HTR-8/SVneo (cell line): ENCODE results near the gene NBPF3.

Experiments used
- DNase-seq: peaks from one replicate; pipeline ENCODE4 v3.0.0; 2011; ENCODE audit warnings: low spot score, mixed read lengths; ENCODE audit not compliant: insufficient read length
- FAIRE-seq: peaks from 2 replicates; lab custom pipeline; 2011; peaks lifted over from hg19 to GRCh38; lab: Jason Lieb, UNC

NBPF3 gene

GRCh38 chr1:21491488-21492355 lies 51.8 kb downstream of the NBPF3 start:
- no peak for FAIRE-seq
- DNase-seq: no peak

GRCh38 chr1:21492356-21492625 lies 52.4 kb downstream of the NBPF3 start:
- no peak for DNase-seq
- no peak for FAIRE-seq

GRCh38 chr1:21494196-21494595 lies 54.3 kb downstream of the NBPF3 start:
- FAIRE-seq: no peak

GRCh38 chr1:21495225-21495820 lies 55.4 kb downstream of the NBPF3 start:
- DNase-seq (no peak), FAIRE-seq (no peak)

More at GRCh38 chr1:21494196-21494595, 54.3 kb downstream of the NBPF3 start:
- DNase-seq: no peak

- DNase-seq (no peak), FAIRE-seq (no peak)
These were observed 56.1 kb downstream of the NBPF3 start for GRCh38 chr1:21496063-21496462.

GRCh38 chr1:21496886-21497285 lies 56.9 kb downstream of the NBPF3 start:
- DNase-seq (no peak), FAIRE-seq (no peak)

- DNase-seq (no peak), FAIRE-seq (no peak)
These were observed 57.6 kb downstream of the NBPF3 start for GRCh38 chr1:21497466-21498061.

GRCh38 chr1:21499283-21499950 lies 59.5 kb downstream of the NBPF3 start:
- FAIRE-seq (no peak), DNase-seq (no peak)

GRCh38 chr1:21503706-21504377 lies 63.9 kb downstream of the NBPF3 start:
- DNase-seq (no peak), FAIRE-seq (no peak)

- DNase-seq: no peak
- no peak for FAIRE-seq
These were observed 66.9 kb downstream of the NBPF3 start for GRCh38 chr1:21506804-21507203.

- no peak for DNase-seq
- no peak for FAIRE-seq
These were observed 67.8 kb downstream of the NBPF3 start for GRCh38 chr1:21507511-21508270.

- no peak for FAIRE-seq
These were observed 68.8 kb downstream of the NBPF3 start for GRCh38 chr1:21508580-21509350.

GRCh38 chr1:21509351-21510112 lies 69.6 kb downstream of the NBPF3 start, which contains the start of gene ALPL:
Gene ALPL, plus strand, starts transcription at chr1:21509423. Its CDS starts 44,659 bp downstream, at chr1:21554082.
- DNase-seq (no peak), FAIRE-seq (no peak)

More at GRCh38 chr1:21508580-21509350, 68.8 kb downstream of the NBPF3 start:
- peak; percentile 70 for DNase-seq

- DNase-seq (no peak), FAIRE-seq (no peak)
These were observed 70.2 kb downstream of the NBPF3 start for GRCh38 chr1:21510113-21510493.

- DNase-seq (no peak), FAIRE-seq (no peak)
These were observed 71.1 kb downstream of the NBPF3 start for GRCh38 chr1:21510885-21511578.

- FAIRE-seq (no peak), DNase-seq (no peak)
These were observed 71.9 kb downstream of the NBPF3 start for GRCh38 chr1:21511579-21512522.
